ENCODE data around the gene PLCD3.

DNA sequence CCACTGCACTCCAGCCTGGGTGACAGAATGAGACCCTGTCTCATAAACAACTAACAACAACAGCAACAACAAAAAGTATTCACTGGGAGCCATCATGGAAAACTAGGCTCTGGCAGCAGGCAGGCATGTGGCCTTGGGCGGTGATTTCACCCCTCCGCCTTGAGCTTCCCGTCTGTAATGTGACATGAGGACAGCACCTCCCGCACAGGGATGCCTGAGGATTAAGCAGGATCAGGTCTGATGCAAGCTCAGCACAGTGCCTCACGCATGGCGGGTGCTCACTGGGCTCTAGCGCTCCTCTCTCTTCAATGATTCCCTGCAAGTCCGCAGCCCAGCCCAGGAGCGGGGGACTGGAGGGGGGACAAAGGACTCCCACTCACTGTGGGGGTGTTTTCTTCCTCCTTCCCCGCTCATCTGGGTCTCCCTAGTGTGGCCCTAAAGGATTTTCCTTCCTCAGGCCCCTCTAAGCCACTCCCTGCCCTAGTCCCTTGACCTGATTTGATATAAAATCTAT, 2.8 kb downstream of the PLCD3 start:
- TF ChIP-seq, protein P1, sequence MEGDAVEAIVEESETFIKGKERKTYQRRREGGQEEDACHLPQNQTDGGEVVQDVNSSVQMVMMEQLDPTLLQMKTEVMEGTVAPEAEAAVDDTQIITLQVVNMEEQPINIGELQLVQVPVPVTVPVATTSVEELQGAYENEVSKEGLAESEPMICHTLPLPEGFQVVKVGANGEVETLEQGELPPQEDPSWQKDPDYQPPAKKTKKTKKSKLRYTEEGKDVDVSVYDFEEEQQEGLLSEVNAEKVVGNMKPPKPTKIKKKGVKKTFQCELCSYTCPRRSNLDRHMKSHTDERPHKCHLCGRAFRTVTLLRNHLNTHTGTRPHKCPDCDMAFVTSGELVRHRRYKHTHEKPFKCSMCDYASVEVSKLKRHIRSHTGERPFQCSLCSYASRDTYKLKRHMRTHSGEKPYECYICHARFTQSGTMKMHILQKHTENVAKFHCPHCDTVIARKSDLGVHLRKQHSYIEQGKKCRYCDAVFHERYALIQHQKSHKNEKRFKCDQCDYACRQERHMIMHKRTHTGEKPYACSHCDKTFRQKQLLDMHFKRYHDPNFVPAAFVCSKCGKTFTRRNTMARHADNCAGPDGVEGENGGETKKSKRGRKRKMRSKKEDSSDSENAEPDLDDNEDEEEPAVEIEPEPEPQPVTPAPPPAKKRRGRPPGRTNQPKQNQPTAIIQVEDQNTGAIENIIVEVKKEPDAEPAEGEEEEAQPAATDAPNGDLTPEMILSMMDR (IDR thresholded peaks at IDR 0.05; ENCODE audit: poor library complexity, severe bottlenecking), result no peak
- TF ChIP-seq, protein P2, sequence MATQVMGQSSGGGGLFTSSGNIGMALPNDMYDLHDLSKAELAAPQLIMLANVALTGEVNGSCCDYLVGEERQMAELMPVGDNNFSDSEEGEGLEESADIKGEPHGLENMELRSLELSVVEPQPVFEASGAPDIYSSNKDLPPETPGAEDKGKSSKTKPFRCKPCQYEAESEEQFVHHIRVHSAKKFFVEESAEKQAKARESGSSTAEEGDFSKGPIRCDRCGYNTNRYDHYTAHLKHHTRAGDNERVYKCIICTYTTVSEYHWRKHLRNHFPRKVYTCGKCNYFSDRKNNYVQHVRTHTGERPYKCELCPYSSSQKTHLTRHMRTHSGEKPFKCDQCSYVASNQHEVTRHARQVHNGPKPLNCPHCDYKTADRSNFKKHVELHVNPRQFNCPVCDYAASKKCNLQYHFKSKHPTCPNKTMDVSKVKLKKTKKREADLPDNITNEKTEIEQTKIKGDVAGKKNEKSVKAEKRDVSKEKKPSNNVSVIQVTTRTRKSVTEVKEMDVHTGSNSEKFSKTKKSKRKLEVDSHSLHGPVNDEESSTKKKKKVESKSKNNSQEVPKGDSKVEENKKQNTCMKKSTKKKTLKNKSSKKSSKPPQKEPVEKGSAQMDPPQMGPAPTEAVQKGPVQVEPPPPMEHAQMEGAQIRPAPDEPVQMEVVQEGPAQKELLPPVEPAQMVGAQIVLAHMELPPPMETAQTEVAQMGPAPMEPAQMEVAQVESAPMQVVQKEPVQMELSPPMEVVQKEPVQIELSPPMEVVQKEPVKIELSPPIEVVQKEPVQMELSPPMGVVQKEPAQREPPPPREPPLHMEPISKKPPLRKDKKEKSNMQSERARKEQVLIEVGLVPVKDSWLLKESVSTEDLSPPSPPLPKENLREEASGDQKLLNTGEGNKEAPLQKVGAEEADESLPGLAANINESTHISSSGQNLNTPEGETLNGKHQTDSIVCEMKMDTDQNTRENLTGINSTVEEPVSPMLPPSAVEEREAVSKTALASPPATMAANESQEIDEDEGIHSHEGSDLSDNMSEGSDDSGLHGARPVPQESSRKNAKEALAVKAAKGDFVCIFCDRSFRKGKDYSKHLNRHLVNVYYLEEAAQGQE (IDR thresholded peaks at IDR 0.05; ENCODE audit: borderline replicate concordance), result no peak
